ENCODE results near the gene HELT. TPM values are rescaled to one million over a fixed set of nuclear protein-coding genes. Genes with fewer than 3 reads are reported as not detected.

HELT gene
- polyA plus RNA-seq, 1 experiment, result not detected

GRCh38 chr4:185023471-185023870 lies 5.2 kb downstream of the HELT start:
- ChIA-PET CTCF (interaction anchor here (0.7 to 4.2 kb wide), 5 partner anchors 11 to 111 kb away, joined by 3 to 23 read pairs (median 3); no protein-coding TSS in a partner anchor), POLR2A (no interaction called here)
- Histone ChIP-seq H3K27me3 (ENCODE audit: control insufficient read depth, insufficient read depth, low read length) (peaks cover 28% of the 10 kb centered on the region), H3K4me3 (ENCODE audit: low read depth, low read length) (no peak overlapping the region), H3K36me3 (ENCODE audit: control insufficient read depth, insufficient read depth, low read length) (no peaks in the 10 kb centered on the region)
- DNase-seq (ENCODE audit: low read depth), result no peak
- TF ChIP-seq, protein P1, sequence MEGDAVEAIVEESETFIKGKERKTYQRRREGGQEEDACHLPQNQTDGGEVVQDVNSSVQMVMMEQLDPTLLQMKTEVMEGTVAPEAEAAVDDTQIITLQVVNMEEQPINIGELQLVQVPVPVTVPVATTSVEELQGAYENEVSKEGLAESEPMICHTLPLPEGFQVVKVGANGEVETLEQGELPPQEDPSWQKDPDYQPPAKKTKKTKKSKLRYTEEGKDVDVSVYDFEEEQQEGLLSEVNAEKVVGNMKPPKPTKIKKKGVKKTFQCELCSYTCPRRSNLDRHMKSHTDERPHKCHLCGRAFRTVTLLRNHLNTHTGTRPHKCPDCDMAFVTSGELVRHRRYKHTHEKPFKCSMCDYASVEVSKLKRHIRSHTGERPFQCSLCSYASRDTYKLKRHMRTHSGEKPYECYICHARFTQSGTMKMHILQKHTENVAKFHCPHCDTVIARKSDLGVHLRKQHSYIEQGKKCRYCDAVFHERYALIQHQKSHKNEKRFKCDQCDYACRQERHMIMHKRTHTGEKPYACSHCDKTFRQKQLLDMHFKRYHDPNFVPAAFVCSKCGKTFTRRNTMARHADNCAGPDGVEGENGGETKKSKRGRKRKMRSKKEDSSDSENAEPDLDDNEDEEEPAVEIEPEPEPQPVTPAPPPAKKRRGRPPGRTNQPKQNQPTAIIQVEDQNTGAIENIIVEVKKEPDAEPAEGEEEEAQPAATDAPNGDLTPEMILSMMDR (IDR thresholded peaks at IDR 0.05; ENCODE audit: insufficient read depth, low read depth, low read length), result no peak

- ChIA-PET POLR2A (no interaction called here), CTCF (no interaction called here)
- no peak for DNase-seq (ENCODE audit: low read depth)
- TF ChIP-seq, protein P1 (IDR thresholded peaks at IDR 0.05; ENCODE audit: insufficient read depth, low read depth, low read length), result no peak
- peaks cover 10% of the 10 kb centered on the region for H3K27me3 ChIP-seq (ENCODE audit: control insufficient read depth, insufficient read depth, low read length)
- H3K36me3 ChIP-seq (ENCODE audit: control insufficient read depth, insufficient read depth, low read length), result no peaks in the 10 kb centered on the region
- H3K4me3 ChIP-seq (ENCODE audit: low read depth, low read length), result no peak overlapping the region
Observed at GRCh38 chr4:185028625-185029024, 10.3 kb downstream of the HELT start.

DNA sequence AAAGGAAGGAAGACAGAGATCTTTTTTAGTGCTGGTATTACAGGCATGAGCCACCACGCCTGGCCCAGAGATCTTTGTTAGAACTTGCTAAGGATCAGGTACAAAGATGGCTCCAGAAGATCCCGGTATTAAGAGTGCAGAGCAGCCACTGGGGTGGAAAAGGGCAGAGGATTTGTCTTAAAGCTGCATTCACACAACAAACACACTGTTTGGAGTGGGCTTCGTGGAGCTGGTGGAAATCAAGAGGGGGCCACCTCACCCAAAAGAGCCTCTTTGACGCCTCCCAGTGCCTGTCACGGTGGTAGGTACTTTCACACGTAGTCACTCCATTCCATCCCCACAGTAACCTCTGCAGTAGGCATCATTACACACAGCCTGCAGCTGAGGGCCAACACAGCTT lies 13.3 kb downstream of the HELT start:
- TF ChIP-seq, protein P1 (IDR thresholded peaks at IDR 0.05; ENCODE audit: insufficient read depth, low read depth, low read length), result no peak
- POLR2A ChIA-PET, result no interaction called here

GRCh38 chr4:185033072-185033471 lies 14.8 kb downstream of the HELT start:
- Histone ChIP-seq H3K36me3 (ENCODE audit: control insufficient read depth, insufficient read depth, low read length) (no peaks in the 10 kb centered on the region), H3K27me3 (ENCODE audit: control insufficient read depth, insufficient read depth, low read length) (peaks cover 6% of the 10 kb centered on the region), H3K4me3 (ENCODE audit: low read depth, low read length) (no peak overlapping the region)
- no peak for DNase-seq (ENCODE audit: low read depth)
- ChIA-PET CTCF (interaction anchor here (1.4 kb wide), 1 partner anchor 101 kb away, joined by 5 read pairs; no protein-coding TSS in a partner anchor), POLR2A (no interaction called here)
- TF ChIP-seq, protein P1 (IDR thresholded peaks at IDR 0.05; ENCODE audit: insufficient read depth, low read depth, low read length), result no peak

More for the DNA sequence above, 13.3 kb downstream of the HELT start:
- peaks cover 6% of the 10 kb centered on the region for H3K27me3 ChIP-seq (ENCODE audit: control insufficient read depth, insufficient read depth, low read length)
- H3K4me3 ChIP-seq (ENCODE audit: low read depth, low read length), result no peak overlapping the region
- DNase-seq (ENCODE audit: low read depth), result no peak
- H3K36me3 ChIP-seq (ENCODE audit: control insufficient read depth, insufficient read depth, low read length), result no peaks in the 10 kb centered on the region
- CTCF ChIA-PET, result interaction anchor here (0.8 to 1.8 kb wide), 2 partner anchors 26 to 65 kb away, joined by 3 to 5 read pairs; no protein-coding TSS in a partner anchor

DNA sequence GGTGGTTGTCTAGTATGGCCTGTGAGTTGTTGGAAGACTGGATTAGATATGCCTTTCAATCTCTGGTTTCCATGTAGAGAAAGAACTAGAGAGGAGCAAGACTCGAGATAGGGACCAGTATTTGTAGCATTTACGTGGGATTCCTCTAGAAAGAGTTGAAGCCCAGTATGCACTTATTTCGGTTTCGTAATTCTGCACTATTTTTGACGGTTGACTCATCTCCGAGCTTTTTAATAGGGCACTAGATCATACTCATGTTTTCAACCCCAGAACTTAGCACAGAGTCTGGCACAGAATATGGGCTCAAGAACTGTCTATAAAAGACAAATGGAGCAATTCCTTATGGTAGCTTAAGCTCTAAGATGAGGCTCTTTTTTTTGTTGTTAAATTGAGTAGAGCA lies 15.7 kb downstream of the HELT start:
- DNase-seq (ENCODE audit: low read depth), result no peak

More for the DNA sequence above, 15.7 kb downstream of the HELT start:
- ChIA-PET POLR2A (no interaction called here), CTCF (interaction anchor here (0.6 to 1.4 kb wide), 3 partner anchors 11 to 269 kb away, joined by 3 to 5 read pairs (median 3); no protein-coding TSS in a partner anchor)
- Histone ChIP-seq H3K27me3 (ENCODE audit: control insufficient read depth, insufficient read depth, low read length) (peaks cover 6% of the 10 kb centered on the region), H3K4me3 (ENCODE audit: low read depth, low read length) (no peak overlapping the region), H3K36me3 (ENCODE audit: control insufficient read depth, insufficient read depth, low read length) (no peaks in the 10 kb centered on the region)
- TF ChIP-seq, protein P1 (IDR thresholded peaks at IDR 0.05; ENCODE audit: insufficient read depth, low read depth, low read length), result no peak
